Head of caudate nucleus (tissue), 42 donors: ENCODE data around the gene MAN1B1.

Source experiments
- DNase-seq, 42 donors: peaks; one replicate each; pipeline versions ENCODE4 v3.0.0 to v3.0.0-alpha.2; 2020 to 2021; ENCODE audit warnings: mixed read lengths in 7 of 42
- intact Hi-C: fragments of 100-400 bp; cut with DNase I; formaldehyde crosslinking; loops from one replicate; pipeline ENCODE4 v1.15.0; 2022

The MAN1B1 gene

DNA sequence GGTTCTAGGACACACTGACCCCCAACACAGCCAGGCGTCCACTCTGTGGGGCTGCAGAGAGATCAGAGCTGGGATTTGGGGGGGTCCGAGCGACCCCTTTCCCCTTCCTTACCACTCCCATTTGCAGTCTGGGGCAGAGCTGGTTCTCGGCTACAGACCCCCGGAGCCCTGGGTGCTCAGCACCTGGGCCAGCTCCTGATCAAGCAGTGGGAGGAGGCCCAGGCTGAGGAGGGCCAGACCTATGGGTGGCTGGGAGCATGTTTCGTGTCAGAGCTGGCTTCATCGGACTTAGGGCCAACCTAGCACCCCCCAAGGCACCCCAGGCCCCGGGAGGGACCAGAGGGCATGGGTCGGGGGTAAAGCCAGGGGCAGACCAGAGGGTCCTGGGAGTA is 59.7 kb downstream of the MAN1B1 start:
- intact Hi-C loops = no loop called here
- DNase-seq = no peak

DNA sequence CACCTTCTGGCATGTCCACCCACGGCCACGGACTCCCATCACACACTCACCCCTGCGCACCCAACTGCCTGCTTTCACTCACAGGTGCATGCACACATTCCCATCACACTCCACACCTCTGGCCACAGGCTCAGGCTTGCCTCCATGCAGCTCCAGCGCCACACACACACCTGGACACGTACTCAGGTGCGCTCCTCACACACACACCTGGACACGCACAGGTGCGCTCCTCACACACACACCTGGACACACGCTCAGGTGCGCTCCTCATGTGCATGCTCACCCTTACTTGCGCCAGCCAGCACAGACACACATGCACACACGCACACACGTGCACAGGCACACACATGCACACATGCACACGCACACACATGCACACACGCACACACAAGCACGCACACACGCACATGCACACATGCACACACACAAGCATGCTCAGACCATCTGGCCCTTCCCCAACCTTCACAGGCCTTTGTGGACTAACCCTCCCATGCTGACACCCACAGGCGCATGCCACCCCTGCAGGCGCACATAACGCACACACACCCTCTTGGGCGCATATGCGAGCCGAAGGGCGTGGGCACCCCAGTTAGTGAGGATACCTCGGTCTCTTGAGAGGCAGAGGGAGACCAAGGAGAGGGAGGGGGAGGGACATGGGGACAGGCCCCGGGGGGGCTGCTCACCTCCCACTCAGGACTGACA is 60.5 kb downstream of the MAN1B1 start:
- DNase-seq = peak in 3 of 42 donors; percentile 28 to 68 (median 47)
- intact Hi-C loops = no loop called here

DNA sequence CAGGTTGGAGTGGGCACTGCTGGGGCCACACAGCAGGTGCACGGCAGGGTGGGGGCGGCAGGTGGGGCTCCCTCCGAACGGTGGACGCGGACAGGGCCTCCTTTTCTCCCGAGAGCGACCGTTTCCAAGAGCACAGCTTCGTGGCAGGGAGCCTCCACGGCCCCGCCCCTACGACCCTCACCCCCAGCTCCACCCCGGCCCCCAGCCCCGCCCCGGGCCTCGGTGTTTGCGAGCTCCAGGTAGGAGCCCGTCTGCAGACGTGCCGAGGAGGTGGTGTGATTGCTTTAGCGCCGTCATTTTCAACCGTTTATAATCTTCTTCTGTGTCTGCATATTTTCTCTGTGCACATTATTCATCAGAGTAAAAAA is 61.0 kb downstream of the MAN1B1 start:
- intact Hi-C loops = no loop called here
- no peak for DNase-seq

DNA sequence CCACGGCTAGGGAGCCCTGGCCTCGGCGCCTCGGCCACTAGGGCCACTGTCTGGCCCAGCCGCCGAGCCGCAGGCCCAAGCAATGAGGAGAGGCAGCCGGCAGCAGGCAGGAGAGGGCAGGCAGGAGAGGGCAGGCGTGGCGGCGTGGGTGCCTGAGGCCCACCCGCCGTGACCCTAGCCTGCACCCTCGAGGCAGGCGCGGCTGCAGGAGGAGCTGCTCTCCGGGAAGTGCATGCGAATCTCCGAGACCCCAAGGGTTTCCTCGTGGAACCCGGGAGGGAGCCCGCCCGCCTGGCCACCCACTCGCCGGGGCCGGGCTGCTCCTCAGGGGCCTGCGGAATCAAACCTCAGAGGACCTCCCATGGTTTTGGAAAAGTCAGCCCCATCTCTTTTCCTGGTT is 61.5 kb downstream of the MAN1B1 start:
- intact Hi-C loops = no loop called here
- DNase-seq = no peak

DNA sequence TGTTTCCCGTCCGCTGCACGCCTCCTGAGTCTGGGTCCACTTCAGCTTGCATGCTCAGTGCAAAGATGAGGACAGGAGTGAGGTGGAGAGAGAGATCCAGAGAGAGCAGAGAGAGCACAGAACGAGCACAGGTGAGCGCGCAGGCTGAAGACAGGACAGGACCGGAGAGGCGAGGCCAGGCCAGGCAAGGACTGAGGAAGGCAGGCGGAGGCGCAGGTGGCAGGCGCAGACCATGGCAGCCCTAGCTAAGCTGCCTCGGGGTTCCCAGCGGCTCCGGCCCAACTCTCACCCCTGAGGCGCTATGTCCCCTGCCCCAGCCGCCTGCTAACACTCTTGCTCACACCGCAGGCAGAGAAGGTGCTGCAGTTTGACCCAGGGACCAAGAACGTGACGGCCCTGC is 61.9 kb downstream of the MAN1B1 start:
- intact Hi-C loops = no loop called here
- no peak for DNase-seq

DNA sequence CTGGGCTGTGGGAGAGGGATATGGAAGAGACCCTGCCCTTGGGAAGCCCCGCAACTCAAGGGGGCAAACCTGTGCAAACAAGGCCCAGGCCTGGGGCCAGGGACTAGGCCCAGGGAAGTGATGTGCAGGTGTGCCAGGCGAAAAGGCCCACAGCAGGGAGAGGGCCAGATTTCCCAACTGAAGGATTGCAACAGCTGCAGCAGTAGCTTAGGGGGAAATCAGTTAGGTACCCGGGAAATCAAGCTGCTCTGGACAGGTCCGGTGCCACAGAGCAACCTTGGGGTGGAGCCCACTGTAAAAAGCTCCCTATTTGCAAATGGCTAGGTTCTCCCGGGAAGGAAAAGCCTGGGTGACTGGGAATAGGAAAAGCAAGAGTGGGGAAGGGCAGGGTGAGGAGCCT is 62.6 kb downstream of the MAN1B1 start:
- intact Hi-C loops = no loop called here
- DNase-seq = no peak

DNA sequence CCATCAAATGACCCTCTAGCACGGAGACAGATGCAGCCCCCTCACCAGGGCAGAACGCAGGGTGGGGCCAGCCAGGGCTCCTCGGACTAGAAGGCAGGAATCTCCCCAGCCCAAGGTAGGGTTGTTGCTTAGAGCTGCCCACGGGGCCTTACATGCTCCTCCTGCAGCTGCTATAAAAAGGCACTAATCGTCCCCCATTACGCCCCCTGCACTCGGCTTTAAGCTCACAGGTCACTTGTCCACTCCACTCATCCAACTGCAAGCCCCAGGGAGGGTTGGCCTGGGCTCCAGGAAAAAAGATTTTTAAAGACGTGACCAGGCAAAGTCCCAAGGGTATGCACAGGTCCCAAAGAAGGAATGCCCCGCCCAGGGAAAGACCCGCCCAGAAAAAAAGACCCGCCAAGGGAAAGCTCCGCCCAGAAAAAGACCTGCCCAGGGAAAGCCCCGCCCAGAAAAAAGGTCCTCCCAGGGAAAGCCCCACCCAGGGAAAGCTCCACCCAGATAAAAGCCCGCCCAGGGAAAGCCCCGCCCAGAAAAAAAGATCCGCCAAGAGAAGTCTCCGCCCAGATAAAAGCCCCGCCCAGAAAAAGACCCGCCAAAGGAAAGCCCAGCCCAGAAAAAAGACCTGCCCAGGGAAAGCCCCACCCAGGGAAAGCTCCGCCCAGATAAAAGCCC is 63.3 kb downstream of the MAN1B1 start:
- intact Hi-C loops = no loop called here
- DNase-seq = no peak

DNA sequence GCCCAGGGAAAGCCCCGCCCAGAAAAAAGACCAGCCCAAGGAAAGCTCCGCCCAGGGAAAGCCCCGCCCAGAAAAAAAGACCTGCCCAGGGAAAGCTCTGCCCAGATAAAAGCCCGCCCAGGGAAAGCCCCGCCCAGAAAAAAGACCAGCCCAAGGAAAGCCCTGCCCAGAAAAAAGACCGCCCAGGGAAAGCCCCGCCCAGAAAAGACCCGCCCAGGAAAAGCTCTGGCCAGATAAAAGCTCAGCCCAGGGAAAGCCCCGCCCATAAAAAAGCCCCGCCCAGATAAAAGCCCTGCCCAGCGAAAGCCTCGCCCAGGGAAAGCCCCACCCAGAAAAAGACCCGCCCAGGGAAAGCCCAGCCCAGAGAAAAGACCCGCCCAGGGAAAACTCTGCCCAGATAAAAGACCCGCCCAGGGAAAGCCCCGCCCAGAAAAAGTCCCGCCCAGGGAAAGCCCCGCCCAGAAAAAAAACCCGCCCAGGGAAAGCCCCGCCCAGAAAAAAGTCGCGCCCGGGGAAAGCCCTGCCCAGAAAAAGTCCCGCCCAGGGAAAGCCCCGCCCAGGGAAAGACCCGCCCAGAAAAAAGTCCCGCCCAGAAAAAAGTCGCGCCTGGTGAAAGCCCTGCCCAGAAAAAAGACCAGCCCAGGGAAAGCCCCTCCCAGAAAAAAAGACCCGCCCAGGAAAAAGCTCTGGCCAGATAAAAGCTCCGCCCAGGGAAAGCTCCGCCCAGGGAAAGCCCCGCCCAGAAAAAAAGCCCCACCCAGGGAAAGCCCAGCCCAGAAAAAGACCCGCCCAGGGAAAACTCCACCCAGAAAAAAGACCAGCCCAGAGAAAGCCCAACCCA is 64.1 kb downstream of the MAN1B1 start:
- DNase-seq = peak in 4 of 42 donors; percentile 30 to 52 (median 40)

DNA sequence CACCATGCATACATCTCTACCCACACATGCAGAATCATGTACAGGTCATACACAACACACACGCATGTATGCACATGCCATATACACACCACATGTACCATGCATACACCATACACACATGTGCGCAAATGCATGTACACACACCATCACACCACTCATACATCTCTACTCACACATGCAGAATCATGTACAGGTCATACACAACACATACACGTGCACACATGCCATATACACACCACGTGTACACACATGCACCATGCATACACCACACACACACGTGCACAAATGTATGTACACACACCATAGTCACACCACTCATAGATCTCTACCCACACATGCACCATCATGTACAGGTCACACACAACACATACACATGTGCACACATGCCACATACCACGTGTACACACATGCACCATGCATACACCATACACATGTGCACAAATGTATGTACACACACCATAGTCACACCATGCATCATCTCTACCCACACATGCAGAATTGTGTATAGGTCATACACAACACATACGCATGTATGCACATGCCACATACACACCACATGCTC is 66.1 kb downstream of the MAN1B1 start:
- intact Hi-C loops = no loop called here
- no peak for DNase-seq

More for the DNA sequence above, 64.1 kb downstream of the MAN1B1 start:
- intact Hi-C loops = no loop called here

DNA sequence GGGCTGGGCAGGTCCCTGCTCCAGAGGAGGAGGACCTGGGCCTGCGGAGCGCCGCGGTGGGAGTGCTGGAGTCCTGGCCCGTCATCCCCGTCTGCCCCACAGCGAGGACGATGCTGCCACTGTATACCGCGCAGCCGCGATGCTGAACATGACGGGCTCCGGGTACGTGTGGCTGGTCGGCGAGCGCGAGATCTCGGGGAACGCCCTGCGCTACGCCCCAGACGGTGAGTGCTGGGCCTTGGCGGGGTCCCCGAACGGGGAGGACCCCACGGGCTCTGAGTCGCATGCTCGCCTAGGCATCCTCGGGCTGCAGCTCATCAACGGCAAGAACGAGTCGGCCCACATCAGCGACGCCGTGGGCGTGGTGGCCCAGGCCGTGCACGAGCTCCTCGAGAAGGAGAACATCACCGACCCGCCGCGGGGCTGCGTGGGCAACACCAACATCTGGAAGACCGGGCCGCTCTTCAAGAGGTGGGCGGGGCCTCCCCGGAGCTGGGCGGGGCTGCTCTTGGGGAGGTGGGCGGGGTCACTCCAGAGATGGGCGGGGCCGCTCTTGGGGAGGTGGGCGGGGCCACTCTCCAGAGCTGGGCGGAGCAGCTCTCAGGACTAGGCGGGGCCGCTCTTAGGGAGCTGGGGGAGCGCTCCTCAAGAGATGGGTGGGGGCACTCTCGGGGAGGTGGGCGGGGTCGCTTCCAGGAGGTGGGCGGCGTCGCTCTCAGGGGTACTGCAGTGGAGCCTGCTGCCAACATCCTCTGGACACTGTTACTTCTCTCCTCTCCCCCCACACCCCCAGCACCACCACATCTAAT is 70.0 kb downstream of the MAN1B1 start:
- DNase-seq = peak in 41 of 42 donors; percentile 54 to 90 (median 75)
- intact Hi-C loops = no loop called here

DNA sequence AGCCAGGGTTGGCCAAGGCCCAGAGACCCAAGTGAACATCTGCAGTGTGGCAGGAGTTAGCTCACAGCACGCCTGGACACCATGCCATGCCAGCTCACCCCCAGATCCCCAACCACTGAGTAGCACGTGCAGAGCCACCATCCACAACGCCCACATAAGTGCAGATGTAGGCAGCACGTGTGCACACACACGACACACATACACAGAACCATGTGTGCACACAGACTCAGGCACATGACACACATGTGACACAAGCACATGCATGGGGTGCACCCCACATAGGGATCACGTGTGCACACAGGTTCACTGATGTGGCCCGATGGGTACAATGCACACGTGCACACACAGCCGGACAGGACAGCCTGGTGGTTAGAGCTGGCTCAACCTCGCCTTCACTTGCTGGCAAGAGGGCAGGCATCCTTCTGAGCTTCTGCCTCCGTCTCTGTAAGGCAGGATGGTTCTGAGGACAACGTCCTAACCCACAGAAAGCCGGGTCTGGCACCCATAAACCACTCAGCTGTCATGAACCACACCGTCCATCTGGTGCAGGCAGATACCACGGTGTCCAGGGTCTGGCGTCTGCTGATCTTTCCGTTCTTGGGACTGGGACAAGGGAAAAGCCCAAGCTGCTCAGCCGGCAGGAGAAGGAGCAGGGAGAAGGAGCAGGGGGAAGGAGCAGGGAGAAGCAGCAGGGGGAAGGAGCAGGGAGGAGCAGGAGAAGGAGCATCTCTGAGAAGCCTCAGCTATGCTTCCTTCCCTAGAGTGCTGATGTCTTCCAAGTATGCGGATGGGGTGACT is 71.0 kb downstream of the MAN1B1 start:
- intact Hi-C loops = no loop called here
- no peak for DNase-seq

DNA sequence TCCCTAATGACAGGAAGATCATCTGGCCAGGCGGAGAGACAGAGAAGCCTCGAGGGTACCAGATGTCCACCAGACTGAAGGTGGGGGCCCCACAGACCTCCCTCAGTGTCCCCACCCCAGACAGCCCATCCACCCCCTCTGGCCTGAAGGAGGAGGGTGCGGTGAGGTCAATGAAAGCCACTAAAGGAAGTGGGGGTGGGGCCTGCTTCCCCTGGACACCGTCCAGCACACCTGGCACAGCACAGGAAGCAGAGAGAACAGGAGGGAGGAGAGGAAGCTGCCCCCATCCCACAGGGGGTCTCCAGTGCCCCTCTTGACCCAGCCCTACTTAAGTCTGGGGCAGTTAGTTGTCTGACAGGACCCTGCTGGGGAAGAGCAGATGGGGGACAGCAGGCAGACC is 71.8 kb downstream of the MAN1B1 start:
- DNase-seq = no peak
- intact Hi-C loops = no loop called here
